GM23338 (cell line): Measurements from ENCODE around the gene MSANTD7. TPM values are rescaled to one million over a fixed set of nuclear protein-coding genes. Genes with fewer than 3 reads are reported as not detected.

ENCODE experiments used
- polyA plus RNA-seq: library from polyadenylated mRNA; unstranded; fragments of >200 nt; fragmentation: Nextera tagmentation; extraction: Ambion mirVana; gene quantifications from 2 replicates; pipeline ENCODE4 v1.2.1, GENCODE V29; 2016
- total RNA-seq: library from RNA; depleted of rRNA; stranded (reverse); fragments of >200 nt; shearing (Covaris generic); gene quantifications from 2 replicates; pipeline ENCODE4 v1.2.3, GENCODE V29; 2014; rRNA removed

The MSANTD7 gene
- total and polyA plus RNA-seq, 2 experiments from 2014 or later: 5.3 to 19.8 TPM

Other genes starting within 250 kb of the MSANTD7 start
- gene FAM107B, start 63.4 kb upstream of the MSANTD7 start, total RNA-seq: 17.6 and 20.5 TPM in 2 replicates
- gene FAM107B, start 63.4 kb upstream of the MSANTD7 start, polyA plus RNA-seq: 11.0 and 16.0 TPM in 2 replicates
- 1.1 and 2.2 TPM in 2 replicates for gene CDNF, start 269 bp upstream of the MSANTD7 start, total RNA-seq
- 0.26 and 0.77 TPM in 2 replicates for gene CDNF, start 269 bp upstream of the MSANTD7 start, polyA plus RNA-seq
- gene HSPA14, start within 50 bp of the MSANTD7 start, total RNA-seq: 32.4 and 35.8 TPM in 2 replicates
- gene HSPA14, start within 50 bp of the MSANTD7 start, polyA plus RNA-seq: 46.5 and 48.1 TPM in 2 replicates
- 49.2 and 59.1 TPM in 2 replicates for gene SUV39H2, start 40.6 kb downstream of the MSANTD7 start, total RNA-seq
- gene SUV39H2, start 40.6 kb downstream of the MSANTD7 start, polyA plus RNA-seq: 30.4 and 33.3 TPM in 2 replicates
- 3.9 and 5.3 TPM in 2 replicates for gene DCLRE1C, start 115.8 kb downstream of the MSANTD7 start, total RNA-seq
- 21.4 and 30.2 TPM in 2 replicates for gene DCLRE1C, start 115.8 kb downstream of the MSANTD7 start, polyA plus RNA-seq
- gene MEIG1, start 121.1 kb downstream of the MSANTD7 start, total RNA-seq: 1.2 TPM in 1 of 2 replicates, not detected in the other
- gene MEIG1, start 121.1 kb downstream of the MSANTD7 start, polyA plus RNA-seq: 0.50 TPM in 1 of 2 replicates, not detected in the other
- not detected in 2 replicates for gene OLAH, start 205.6 kb downstream of the MSANTD7 start, total RNA-seq
- gene OLAH, start 205.6 kb downstream of the MSANTD7 start, polyA plus RNA-seq: 0.12 TPM in 1 of 2 replicates, not detected in the other